ENCODE results near the gene PBRM1.

GRCh38 chr3:52502001-52502400 is 183.7 kb downstream of the PBRM1 start:
- TF ChIP-seq CTCF (IDR thresholded peaks at IDR 0.05) (no peak), EZH2 (IDR thresholded peaks at IDR 0.05; ENCODE audit: borderline replicate concordance, insufficient read depth, low read depth, low read length, poor library complexity, severe bottlenecking) (no peak)
